RCC 7860 (cell line): ENCODE results near the gene PLAC1.

Experiments used
- DNase-seq: peaks from one replicate; pipeline ENCODE4 v3.0.0-alpha.2; 2015; ENCODE audit warnings: low spot score
- FAIRE-seq: peaks from 2 replicates; lab custom pipeline; 2012; peaks lifted over from hg19 to GRCh38; lab: Jason Lieb, UNC

PLAC1 gene

GRCh38 chrX:134592303-134592702 is 66.0 kb downstream of the PLAC1 start:
- FAIRE-seq = no peak
- DNase-seq = no peak

- FAIRE-seq (no peak), DNase-seq (no peak)
Observed at GRCh38 chrX:134591502-134591901, 66.8 kb downstream of the PLAC1 start.

GRCh38 chrX:134588806-134589205 is 69.5 kb downstream of the PLAC1 start:
- DNase-seq = no peak
- no peak for FAIRE-seq

GRCh38 chrX:134580907-134581306 is 77.4 kb downstream of the PLAC1 start:
- no peak for DNase-seq
- no peak for FAIRE-seq

GRCh38 chrX:134573683-134574035 is 84.6 kb downstream of the PLAC1 start:
- FAIRE-seq (no peak), DNase-seq (no peak)

- peak; percentile 49 for DNase-seq
- peak; percentile 79 for FAIRE-seq
Observed at GRCh38 chrX:134572816-134573682, 85.2 kb downstream of the PLAC1 start.

- no peak for DNase-seq
- no peak for FAIRE-seq
Observed at GRCh38 chrX:134571796-134572195, 86.5 kb downstream of the PLAC1 start.

- no peak for FAIRE-seq
- no peak for DNase-seq
Observed at GRCh38 chrX:134570899-134571298, 87.4 kb downstream of the PLAC1 start.

- FAIRE-seq (no peak), DNase-seq (no peak)
Observed at GRCh38 chrX:134570509-134570846, 87.8 kb downstream of the PLAC1 start.

- no peak for FAIRE-seq
- no peak for DNase-seq
Observed at GRCh38 chrX:134569306-134569705, 89.0 kb downstream of the PLAC1 start.

- no peak for FAIRE-seq
- DNase-seq = no peak
Observed at GRCh38 chrX:134568285-134569016, 89.8 kb downstream of the PLAC1 start.

GRCh38 chrX:134566506-134566905 is 91.8 kb downstream of the PLAC1 start:
- FAIRE-seq = no peak
- no peak for DNase-seq

- FAIRE-seq (no peak), DNase-seq (no peak)
Observed at GRCh38 chrX:134562002-134562401, 96.3 kb downstream of the PLAC1 start.

- no peak for DNase-seq
- no peak for FAIRE-seq
Observed at GRCh38 chrX:134558133-134558532, 100.1 kb downstream of the PLAC1 start.

GRCh38 chrX:134554291-134554690 is 104.0 kb downstream of the PLAC1 start:
- no peak for DNase-seq
- FAIRE-seq = no peak

- no peak for FAIRE-seq
Observed at GRCh38 chrX:134552351-134552750, 105.9 kb downstream of the PLAC1 start.

GRCh38 chrX:134551376-134552048 is 106.8 kb downstream of the PLAC1 start:
- FAIRE-seq (peak; percentile 75), DNase-seq (peak; percentile 66)

More at GRCh38 chrX:134552351-134552750, 105.9 kb downstream of the PLAC1 start:
- DNase-seq = no peak

- no peak for DNase-seq
- FAIRE-seq = no peak
Observed at GRCh38 chrX:134548257-134549201, 109.7 kb downstream of the PLAC1 start.

- FAIRE-seq = peak; percentile 61
- no peak for DNase-seq
Observed at GRCh38 chrX:134547047-134547679, 111.1 kb downstream of the PLAC1 start.

GRCh38 chrX:134546187-134546586 is 112.1 kb downstream of the PLAC1 start:
- FAIRE-seq (no peak), DNase-seq (no peak)
